ENCODE data around the gene MUCL3.

- TF ChIP-seq CTCF (IDR thresholded peaks at IDR 0.05) (no peak), EP300 (IDR thresholded peaks at IDR 0.05) (no peak), POLR2A (IDR thresholded peaks at IDR 0.05) (no peak), POLR2AphosphoS5 (IDR thresholded peaks at IDR 0.05) (no peak)
Measured at GRCh38 chr6:30964075-30964474, 23.3 kb downstream of the MUCL3 start.

All from gastroesophageal sphincter (tissue), 3 donors.